ENCODE results near the gene CPXM2.

The CPXM2 gene

GRCh38 chr10:123781956-123782500 is 109.6 kb downstream of the CPXM2 start:
- no peaks in the 10 kb centered on the region for H3K9me2 ChIP-seq (replicated peaks; ENCODE audit: insufficient read depth, low read length)
- H3K9ac ChIP-seq (ENCODE audit: low read length), result no peak overlapping the region
- no peak for TF ChIP-seq EZH2phosphoT487 (conservative IDR thresholded peaks at IDR 0.05; ENCODE audit: low read length)
- no peaks in the 10 kb centered on the region for H4K20me1 ChIP-seq (ENCODE audit: low read depth, low read length)
- no peaks in the 10 kb centered on the region for H3K79me2 ChIP-seq (ENCODE audit: insufficient read depth, low read length)
- H3K36me3 ChIP-seq (ENCODE audit: low read length), result no peaks in the 10 kb centered on the region
- H3K27me3 ChIP-seq (ENCODE audit: low read length), result no peaks in the 10 kb centered on the region
- H3K27ac ChIP-seq (ENCODE audit: low read depth, low read length), result no peak overlapping the region
- no peak overlapping the region for H2AFZ ChIP-seq (ENCODE audit: low read depth, low read length, severe bottlenecking)
- H3K9me3 ChIP-seq (ENCODE audit: insufficient read depth, low read length), result no peaks in the 10 kb centered on the region
- no peak overlapping the region for H3K4me2 ChIP-seq (ENCODE audit: low read depth, low read length, poor library complexity, severe bottlenecking)
- H3F3A ChIP-seq (ENCODE audit: insufficient read depth), result no peaks in the 10 kb centered on the region
- H3K4me3 ChIP-seq (ENCODE audit: insufficient read depth, low read length, poor library complexity, severe bottlenecking), result no peak overlapping the region

GRCh38 chr10:123781324-123781900 is 110.2 kb downstream of the CPXM2 start:
- no peaks in the 10 kb centered on the region for H4K20me1 ChIP-seq (ENCODE audit: low read depth, low read length)
- no peak overlapping the region for H3K9ac ChIP-seq (ENCODE audit: low read length)
- H3K9me3 ChIP-seq (ENCODE audit: insufficient read depth, low read length), result no peaks in the 10 kb centered on the region
- H3K9me2 ChIP-seq (replicated peaks; ENCODE audit: insufficient read depth, low read length), result no peaks in the 10 kb centered on the region
- H3K79me2 ChIP-seq (ENCODE audit: insufficient read depth, low read length), result no peaks in the 10 kb centered on the region
- no peaks in the 10 kb centered on the region for H3K27me3 ChIP-seq (ENCODE audit: low read length)
- no peaks in the 10 kb centered on the region for H3K36me3 ChIP-seq (ENCODE audit: low read length)
- no peak for TF ChIP-seq EZH2phosphoT487 (conservative IDR thresholded peaks at IDR 0.05; ENCODE audit: low read length)
- no peak for TF ChIP-seq CTCF (IDR thresholded peaks at IDR 0.05; ENCODE audit: insufficient read depth, low read length, poor library complexity, severe bottlenecking)
- no peak overlapping the region for H3K4me2 ChIP-seq (ENCODE audit: low read depth, low read length, poor library complexity, severe bottlenecking)
- H3F3A ChIP-seq (ENCODE audit: insufficient read depth), result no peaks in the 10 kb centered on the region
- H2AFZ ChIP-seq (ENCODE audit: low read depth, low read length, severe bottlenecking), result no peak overlapping the region
- no peak overlapping the region for H3K4me3 ChIP-seq (ENCODE audit: insufficient read depth, low read length, poor library complexity, severe bottlenecking)
- no peak overlapping the region for H3K27ac ChIP-seq (ENCODE audit: low read depth, low read length)

GRCh38 chr10:123778719-123779517 is 112.7 kb downstream of the CPXM2 start:
- no peaks in the 10 kb centered on the region for H3K27me3 ChIP-seq (ENCODE audit: low read length)
- H3K79me2 ChIP-seq (ENCODE audit: insufficient read depth, low read length), result no peaks in the 10 kb centered on the region
- no peaks in the 10 kb centered on the region for H3F3A ChIP-seq (ENCODE audit: insufficient read depth)
- no peak overlapping the region for H3K4me3 ChIP-seq (ENCODE audit: insufficient read depth, low read length, poor library complexity, severe bottlenecking)
- H3K9me3 ChIP-seq (ENCODE audit: insufficient read depth, low read length), result no peaks in the 10 kb centered on the region
- no peak overlapping the region for H3K4me2 ChIP-seq (ENCODE audit: low read depth, low read length, poor library complexity, severe bottlenecking)
- no peaks in the 10 kb centered on the region for H4K20me1 ChIP-seq (ENCODE audit: low read depth, low read length)
- H3K36me3 ChIP-seq (ENCODE audit: low read length), result no peaks in the 10 kb centered on the region
- no peak overlapping the region for H3K27ac ChIP-seq (ENCODE audit: low read depth, low read length)
- H2AFZ ChIP-seq (ENCODE audit: low read depth, low read length, severe bottlenecking), result no peak overlapping the region
- no peak overlapping the region for H3K9ac ChIP-seq (ENCODE audit: low read length)
- H3K9me2 ChIP-seq (replicated peaks; ENCODE audit: insufficient read depth, low read length), result no peaks in the 10 kb centered on the region
- TF ChIP-seq CTCF (IDR thresholded peaks at IDR 0.05; ENCODE audit: insufficient read depth, low read length, poor library complexity, severe bottlenecking) (no peak), EZH2phosphoT487 (conservative IDR thresholded peaks at IDR 0.05; ENCODE audit: low read length) (no peak)

- Histone ChIP-seq H3K4me2 (ENCODE audit: low read depth, low read length, poor library complexity, severe bottlenecking) (no peak overlapping the region), H3K36me3 (ENCODE audit: low read length) (no peaks in the 10 kb centered on the region), H3K9me3 (ENCODE audit: insufficient read depth, low read length) (0 out of 2 replicates have a peak, but pooled peaks cover 3% of the 10 kb centered on the region), H3K27ac (ENCODE audit: low read depth, low read length) (no peak overlapping the region), H3K27me3 (ENCODE audit: low read length) (no peaks in the 10 kb centered on the region), H3K9ac (ENCODE audit: low read length) (no peak overlapping the region), H3K79me2 (ENCODE audit: insufficient read depth, low read length) (no peaks in the 10 kb centered on the region), H2AFZ (ENCODE audit: low read depth, low read length, severe bottlenecking) (no peak overlapping the region), H4K20me1 (ENCODE audit: low read depth, low read length) (no peaks in the 10 kb centered on the region), H3K4me3 (ENCODE audit: insufficient read depth, low read length, poor library complexity, severe bottlenecking) (no peak overlapping the region), H3F3A (ENCODE audit: insufficient read depth) (no peaks in the 10 kb centered on the region), H3K9me2 (replicated peaks; ENCODE audit: insufficient read depth, low read length) (no peaks in the 10 kb centered on the region)
- no peak for TF ChIP-seq CTCF (IDR thresholded peaks at IDR 0.05; ENCODE audit: insufficient read depth, low read length, poor library complexity, severe bottlenecking)
- TF ChIP-seq EZH2phosphoT487 (conservative IDR thresholded peaks at IDR 0.05; ENCODE audit: low read length), result no peak
Observed at GRCh38 chr10:123777881-123778280, 113.7 kb downstream of the CPXM2 start.

All from SU-DHL-6 (cell line).